ENCODE measurements around the gene HDAC7.
"Not testable (repeated sequence)": the region's sequence is repeated elsewhere in the genome, so short reads cannot be mapped to it uniquely, and the experiment has no call there.

Gene HDAC7

DNA sequence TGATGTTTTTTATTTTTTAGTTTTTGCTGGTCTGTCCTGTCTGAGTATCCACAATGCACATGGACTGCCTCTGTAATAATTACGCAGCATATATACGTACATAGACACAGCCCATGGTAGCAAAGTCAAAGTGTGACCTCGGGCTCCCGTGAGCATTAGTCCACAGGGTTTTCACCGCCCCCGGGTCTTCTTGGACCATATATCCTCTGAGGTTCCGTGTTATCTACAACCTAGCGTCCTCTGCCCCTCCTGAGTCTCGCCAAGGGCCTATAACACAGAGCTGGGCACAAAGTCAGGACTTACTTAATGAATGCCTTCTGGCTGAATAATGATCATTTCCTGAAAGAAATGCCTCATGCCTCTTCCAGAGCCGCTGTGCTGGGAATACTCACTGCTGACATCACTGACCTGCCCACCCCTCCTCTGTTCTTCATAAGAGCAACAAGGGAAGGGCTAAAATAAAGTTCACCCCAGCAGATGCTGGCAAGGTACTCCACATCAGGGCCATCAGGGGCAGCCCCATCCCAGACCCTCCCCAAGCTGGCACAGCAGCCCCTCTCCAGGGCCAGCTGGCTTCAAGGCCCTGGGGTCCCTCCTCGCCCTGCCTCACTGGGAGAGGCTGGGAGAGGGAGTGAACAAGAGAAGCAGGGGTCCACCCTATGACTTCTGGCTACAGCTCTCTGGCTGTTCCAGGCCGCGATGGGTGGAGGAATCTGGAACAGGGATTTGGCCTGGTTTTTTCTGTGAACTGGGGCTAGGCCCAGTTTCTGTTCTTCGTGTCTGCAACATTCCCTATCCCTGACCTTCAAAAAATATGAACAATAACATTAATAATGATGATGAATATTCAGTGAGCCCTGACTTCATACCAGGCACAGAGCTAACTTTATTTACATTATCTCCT lies 7.9 kb downstream of the HDAC7 start:
- no peak for DNase-seq

DNA sequence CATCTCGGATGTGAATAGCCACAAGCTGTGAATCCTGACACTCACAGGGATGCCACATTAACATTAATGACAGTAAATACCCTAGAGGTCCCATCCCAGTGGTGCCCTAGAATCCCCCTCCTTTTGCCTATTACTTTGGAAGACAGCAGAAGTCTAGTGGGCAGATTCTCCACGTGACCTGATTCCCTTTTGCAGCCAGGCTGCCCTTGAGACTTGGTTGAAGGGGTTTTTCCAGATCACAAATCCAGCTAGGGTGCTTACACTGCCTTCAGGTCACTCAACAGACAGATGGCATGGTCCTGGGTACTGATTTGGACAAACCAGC lies 8.7 kb downstream of the HDAC7 start:
- DNase-seq: no peak

DNA sequence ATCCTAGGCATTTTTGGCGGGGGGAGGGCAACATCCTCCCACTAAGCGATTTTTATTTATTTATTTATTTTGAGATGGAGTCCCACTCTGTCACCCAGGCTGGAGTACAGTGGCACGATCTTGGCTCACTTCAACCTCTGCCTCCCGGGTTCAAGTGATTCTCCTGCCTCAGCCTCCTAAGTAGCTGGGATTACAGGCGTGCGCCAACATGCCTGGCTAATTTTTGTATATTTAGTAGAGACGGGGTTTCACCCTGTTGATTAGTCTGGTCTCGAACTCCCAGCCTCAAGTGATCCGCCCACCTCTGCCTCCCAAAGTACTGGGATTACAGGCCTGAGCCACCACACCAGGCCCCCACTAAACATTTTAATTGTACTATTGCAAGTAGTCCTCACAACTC lies 10.2 kb downstream of the HDAC7 start:
- DNase-seq: not testable (repeated sequence)

DNA sequence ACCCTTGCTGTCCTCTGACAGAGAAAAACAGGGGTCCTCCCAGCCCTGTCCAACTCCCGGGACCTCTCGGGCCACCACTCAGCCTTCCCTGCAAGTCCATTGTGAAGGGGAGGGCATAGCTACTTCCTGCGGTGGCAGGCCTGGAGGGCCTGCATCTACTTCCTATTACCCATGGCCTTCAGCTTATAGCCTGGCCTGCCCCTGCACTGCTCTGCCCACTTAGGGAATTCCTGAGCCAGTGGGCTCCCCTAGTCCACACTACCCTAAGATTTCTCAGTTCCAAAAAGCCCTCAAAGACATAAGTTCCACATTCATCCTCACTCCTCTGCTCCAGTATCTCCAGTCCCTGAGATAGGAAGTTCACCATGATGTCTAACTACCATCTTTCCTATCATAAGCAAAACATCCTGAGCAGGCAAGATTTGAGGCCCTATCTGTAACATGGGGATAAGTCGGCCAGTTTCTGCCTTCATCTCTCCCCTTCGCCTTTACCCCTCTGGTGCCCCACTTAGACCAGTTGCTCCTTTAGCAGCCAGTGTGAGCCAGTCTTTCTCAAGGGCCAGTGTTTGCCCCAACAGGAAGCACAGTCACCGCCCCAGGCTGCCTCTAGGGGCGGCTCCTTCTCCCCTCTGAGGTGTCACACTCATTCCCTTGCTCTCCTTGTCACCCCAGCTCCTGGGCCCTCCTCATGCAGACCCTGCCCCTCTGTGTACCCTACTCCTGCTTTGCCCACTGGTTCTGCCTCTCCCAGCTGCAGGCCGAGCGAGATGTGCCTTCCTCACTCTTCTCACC lies 10.9 kb downstream of the HDAC7 start:
- DNase-seq: peak; percentile 83

DNA sequence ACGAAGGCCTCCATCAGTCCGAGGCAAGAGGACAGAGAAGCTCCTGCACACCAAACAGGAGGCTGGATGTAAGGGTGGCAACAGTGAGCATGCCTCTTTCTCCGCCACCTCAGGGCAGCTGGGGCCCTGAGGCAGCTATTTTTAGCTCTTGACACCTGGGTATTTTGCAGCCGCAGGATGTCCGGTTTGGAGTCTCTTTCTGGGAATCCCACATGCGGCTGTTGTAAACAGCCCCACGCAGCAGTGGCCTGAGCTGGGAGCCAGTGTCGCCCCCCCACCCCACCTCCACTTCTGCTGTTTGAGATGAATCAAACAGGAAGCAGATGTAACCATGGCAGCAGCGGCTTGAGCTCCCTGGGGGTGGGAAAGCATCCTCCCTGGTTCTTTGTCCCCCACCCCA lies 11.7 kb downstream of the HDAC7 start:
- peak; percentile 91 for DNase-seq

DNA sequence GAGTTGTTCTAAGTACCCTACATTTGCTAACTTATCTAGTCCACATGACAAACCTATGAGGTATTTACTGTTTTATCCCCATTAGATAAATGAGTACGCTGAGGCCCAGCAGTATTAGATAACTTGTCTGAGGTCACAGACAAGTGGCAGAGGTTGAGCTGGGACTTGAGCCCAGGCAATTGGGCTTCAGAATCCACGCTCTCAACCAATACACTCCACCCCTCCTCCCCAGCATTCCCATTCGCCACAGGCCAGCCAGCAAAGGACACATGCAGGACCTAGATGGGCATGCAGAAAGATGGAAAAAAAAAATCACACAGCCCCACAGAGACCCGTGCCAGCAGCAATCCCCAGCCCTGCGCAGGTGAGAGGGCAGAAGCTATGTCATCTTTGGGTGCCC lies 12.4 kb downstream of the HDAC7 start:
- no peak for DNase-seq

DNA sequence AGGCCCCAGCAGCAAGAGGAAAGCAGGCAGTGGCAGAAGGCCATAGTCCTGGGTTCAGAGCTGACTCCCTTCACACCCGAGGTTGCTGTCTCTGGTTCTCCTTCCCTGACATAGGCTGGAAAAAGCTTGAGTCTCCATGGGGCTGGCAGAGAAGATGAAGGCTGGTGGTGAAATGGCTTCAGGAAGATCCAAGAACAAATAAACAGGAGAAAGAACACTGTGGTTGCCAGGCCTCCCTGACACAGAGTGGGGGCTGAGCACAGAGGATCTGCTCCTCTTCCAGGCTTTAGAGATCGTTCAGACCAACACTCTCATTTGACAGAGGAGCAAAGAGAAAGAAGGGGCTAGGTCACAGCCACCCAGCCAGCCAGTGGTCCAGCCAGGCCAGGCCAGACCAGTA lies 14.3 kb downstream of the HDAC7 start:
- DNase-seq: no peak

DNA sequence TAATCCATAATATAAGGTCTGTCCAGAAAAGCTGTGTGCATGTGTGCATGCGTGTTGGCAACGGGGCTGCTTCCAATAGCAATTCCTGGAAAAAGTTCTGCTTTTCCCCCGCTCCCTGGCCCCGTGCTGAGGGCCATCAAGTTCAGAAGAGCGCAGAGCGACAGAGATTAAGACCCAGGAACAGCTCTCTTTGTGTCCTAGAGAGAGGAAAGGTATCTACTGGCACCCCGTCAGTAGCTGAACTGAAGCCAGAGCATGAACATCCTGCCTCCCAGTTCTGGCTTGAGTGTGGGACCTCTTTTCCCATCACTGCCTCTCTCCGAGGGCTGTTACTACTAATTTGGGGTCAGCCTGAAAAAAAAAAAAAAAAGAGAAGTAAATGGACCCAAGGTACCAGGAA lies 15.5 kb downstream of the HDAC7 start:
- DNase-seq: no peak

DNA sequence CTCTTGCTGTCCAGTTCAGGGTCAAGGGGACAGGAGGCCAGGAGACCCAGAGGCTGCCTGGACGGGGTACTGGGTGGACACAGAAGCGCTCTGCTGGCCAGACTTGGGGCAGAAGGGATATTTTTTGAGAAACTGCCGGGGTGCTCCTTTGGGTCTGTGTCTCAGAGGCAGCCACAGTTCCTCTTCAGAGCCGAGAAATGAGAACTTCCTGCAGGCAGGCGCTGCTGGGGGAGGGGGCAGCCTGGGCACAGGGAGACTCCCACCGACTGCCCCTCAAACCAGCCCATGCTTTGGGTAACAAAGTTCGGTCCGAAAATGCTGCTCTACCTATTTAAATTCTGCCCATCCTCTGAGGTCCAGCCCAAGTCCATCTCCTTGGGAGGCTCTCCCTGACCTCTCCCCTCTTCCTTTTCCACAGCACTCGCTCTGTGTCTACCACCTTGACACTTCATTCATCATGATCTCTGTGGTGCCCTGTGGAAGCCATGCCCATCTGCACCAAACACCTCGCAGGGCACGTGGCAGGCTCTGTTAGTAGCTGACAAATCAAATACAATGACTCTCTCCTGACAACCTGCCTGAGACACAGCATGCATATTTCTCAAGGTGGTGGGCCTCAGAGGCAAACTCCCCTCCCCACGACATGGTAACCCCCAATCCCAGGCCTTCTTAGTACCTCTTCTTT lies 16.4 kb downstream of the HDAC7 start:
- DNase-seq: no peak

DNA sequence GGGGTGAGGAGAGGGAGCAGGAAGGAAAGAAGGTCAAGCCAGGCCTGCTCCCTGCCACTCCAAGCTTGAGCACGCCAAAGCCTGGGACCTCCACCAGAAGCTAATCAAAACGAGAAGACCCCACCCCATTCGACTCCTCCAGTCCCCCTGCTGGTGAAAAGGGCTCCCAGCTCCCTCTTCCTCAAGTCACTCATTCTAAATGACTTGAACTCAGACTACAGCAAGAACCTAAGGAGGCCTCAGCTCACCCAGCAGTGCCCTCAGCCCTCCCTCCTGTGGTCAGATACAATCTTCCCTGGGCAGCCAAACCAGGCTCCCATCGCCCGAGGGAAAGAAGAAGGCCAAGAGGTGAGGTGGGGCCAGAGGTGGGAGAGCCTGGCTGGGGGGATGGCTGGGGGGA lies 17.4 kb downstream of the HDAC7 start:
- no peak for DNase-seq

DNA sequence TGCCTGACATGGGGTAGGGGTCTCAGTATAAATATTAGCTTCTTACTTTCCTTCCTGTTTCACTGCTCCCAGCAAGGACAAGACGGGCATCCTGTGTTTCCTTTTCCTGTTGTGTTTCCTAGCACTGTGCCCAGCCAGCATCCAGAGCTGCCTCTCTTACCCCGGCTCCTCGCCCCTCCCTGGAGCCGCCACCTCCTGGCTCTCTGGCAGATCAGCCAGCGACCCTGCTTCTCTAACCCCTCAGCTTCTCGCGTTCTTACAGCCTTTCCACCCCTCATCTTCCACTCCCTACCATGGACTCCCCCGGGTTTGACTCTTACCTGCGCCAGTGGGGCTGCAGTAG lies 17.8 kb downstream of the HDAC7 start:
- no peak for DNase-seq

DNA sequence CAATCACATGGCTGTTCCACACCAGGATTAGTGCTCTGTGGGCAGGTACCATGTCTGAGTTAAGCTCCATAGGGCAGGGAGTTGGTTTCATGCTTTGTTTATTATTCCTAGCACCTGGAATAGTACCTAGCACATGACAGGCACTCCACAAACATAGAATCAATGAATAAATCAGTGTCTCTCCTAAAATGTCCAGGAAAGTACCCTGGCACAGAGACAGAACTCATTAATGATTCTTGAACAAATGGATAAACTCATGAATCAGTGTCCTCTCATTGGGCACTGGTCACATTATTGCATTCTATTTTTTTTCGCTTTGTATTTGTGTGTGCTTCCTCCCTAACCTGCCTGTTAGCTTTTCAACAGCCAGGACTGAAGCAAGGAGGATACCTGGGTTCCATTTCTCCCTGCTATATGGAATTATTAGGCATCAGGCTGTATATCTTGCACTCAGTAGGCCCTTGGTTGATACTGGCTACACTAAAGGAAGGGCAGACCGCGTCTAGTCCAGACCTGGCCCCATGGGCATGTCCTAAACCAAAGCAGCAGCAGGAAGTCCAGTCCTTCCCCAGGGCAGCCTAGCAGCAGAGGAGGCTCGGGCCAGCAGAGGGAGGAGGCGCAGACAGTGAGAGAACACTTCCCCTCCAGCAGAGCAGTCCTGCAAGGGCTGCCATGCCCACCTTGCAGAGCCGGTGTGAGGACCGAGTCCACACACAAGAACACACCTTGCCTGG lies 18.4 kb downstream of the HDAC7 start:
- DNase-seq: no peak

DNA sequence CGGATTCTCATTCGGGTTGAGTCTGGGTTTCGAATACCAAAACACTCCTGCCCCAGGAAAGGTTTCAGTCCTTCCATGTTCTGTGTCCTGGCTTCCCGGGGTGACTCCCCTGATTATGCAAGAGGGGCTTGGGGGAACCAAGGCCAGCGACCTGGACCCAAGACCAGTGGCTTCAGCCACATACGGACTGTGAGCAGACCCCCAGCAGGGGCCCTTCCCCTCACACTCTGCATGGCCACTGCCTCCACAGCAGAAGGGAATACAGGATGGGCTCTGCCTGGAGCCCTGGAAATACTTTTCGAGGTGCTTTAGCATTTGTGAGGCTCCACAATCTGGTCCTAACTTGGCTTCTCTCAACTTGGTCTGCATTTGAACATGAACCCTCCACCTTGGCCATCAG lies 19.1 kb downstream of the HDAC7 start:
- no peak for DNase-seq

DNA sequence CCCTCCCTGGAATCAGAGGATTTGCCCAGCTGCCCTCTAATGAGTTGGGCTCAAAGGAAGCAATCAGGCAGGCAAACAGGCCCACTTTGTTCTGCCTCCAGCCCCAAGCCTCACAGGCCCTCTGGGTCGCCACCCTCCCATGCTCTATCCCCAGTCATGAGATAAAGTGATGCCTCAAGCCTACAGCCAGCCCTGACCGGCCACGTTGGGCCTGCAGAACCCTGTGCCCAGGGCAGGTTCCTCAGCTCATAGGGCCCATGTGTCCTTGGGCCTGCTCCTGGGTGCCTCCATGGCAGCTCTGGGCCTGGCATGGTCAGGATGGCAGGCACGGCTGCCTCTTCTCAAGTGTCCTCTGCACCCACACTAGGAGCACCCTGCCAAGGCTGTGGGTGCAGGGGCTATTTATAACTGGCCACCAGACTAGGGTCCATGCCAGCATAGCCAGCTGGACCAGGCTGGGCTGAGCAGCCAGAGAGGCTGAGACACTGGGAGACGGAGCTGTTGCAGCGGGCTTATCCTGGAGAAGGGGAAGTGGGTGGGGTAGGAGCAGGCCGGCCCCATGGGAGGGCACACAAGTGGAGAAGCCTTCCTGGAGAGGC lies 20.2 kb downstream of the HDAC7 start:
- DNase-seq: no peak

DNA sequence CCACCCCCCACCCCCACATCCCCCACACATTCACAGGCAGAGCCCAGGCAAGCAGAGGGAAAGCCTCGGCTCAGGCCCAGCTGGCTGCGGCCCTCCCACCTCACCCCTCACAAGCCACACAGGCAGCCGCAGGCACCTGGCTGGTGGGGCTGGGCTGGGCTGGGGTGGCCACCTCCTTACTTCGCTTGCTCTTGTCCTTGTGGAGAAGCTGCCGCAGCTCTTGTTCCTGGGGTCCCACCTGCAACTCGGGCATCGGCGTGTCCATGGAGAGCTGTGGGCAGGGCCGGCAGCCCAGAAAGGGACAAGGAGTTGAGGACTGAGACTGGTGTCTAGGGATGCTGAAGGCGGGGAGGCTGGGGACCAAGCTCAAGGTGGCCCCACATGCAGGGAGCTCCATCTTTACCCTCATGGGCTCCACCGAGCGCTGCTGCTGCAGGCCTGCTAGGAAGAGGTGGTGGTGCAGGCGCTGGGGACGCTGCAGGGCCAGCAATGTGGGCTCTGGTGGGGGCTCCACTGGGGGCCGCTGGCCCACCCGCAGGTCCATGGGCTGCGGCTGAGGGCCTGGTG lies 21.2 kb downstream of the HDAC7 start:
- no peak for DNase-seq

DNA sequence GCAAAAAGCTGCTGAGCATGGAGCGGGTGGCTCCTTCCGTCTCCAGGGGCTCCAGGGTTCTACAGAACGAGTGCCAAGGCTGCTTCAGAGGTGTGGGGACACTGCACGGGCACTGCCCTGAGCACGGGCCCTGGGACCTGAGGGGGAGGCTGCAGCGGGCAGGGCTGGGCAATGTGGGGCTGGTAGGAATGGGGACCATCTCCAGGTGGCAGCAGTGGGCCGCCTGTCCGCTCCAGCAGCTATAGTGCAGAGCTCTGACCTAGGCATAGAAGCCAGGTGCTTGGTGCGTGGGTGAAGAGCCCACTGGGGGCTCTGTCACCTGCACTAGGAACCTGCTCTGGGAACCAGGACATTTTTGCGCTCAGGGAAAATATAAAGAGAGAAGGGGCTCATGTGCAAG lies 22.3 kb downstream of the HDAC7 start:
- DNase-seq: peak; percentile 71

DNA sequence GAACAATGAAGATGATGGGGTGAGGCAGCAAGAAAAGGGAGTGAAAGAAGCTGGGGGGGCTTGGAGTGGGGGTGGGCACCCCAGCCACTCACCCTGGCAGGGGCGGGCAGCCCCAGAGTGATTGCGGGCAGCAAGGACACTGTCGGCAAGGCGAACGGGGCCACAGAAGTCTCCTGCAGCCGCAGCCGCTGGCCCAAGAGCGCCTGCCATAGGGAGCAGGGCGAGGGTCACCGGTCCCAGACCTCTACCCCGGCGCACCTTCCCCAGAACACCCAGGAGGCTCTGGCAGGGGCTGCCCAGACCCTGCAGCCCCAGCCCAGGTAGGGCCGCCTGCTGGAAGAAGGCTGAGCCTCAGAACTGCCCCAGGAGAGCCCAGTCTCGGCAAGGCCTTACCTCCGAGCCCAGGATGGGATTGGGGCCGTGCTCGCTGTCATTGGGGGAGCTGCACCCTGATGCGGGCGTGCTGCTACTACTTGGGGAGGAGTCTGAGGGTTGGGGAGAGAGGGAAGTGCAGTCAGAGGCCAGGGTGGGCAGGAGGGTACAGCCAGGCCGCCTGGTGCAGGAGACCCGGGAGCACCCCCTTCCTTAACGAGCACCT lies 23.8 kb downstream of the HDAC7 start:
- DNase-seq: no peak

DNA sequence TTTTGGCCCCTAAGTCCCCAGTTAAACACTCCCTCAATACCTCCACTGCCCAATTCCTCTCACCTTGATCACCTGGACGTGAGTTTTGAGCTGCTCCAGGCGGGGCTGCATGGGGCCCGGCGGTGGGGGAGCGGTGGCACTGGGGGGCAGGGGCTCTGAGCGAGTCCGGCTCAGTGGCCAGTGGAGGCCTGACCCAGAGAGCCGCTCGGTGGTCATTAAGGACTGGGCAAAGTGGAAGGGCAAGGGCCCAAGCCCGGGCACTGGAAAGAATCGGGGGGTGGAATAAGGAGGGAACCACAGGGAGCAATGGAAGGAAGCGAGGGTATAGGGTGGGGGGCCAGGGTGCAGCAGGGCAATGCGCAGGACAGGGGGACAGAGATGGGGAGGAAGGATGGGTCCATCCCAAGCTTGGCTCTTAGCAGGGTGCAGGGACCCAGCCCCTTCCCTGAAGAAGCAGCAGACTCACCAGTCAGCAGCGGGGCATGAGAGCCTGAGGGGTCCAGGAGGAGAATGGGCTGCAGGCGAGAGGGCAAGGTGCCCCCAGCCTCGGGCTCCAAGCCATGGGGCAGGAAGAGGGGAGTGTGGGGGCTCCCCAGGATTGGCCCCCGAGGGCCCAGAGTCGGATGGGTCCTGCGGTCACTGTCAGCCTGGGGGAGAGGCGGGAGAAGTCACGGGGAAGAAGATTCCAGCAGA lies 24.4 kb downstream of the HDAC7 start:
- no peak for DNase-seq

DNA sequence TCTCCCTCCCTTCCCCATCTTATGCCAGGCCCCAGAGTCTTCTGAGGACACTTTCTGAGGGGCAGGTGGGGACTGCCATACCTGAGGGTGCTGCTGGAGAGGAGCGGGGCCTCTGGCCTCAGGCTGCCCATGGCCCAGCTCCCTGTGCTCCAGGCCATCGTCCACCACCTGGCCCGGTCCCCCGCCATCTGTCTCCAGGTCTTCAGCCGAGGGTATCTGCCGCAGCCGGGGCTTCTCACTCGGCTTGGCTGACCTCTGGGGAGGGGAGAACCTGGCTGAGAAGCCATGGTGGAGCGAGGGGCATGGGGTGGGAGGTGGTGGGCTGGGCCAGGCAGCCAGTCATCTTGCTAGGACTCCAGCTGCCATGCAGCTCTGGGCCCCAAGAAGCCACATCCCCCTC lies 25.0 kb downstream of the HDAC7 start:
- no peak for DNase-seq

DNA sequence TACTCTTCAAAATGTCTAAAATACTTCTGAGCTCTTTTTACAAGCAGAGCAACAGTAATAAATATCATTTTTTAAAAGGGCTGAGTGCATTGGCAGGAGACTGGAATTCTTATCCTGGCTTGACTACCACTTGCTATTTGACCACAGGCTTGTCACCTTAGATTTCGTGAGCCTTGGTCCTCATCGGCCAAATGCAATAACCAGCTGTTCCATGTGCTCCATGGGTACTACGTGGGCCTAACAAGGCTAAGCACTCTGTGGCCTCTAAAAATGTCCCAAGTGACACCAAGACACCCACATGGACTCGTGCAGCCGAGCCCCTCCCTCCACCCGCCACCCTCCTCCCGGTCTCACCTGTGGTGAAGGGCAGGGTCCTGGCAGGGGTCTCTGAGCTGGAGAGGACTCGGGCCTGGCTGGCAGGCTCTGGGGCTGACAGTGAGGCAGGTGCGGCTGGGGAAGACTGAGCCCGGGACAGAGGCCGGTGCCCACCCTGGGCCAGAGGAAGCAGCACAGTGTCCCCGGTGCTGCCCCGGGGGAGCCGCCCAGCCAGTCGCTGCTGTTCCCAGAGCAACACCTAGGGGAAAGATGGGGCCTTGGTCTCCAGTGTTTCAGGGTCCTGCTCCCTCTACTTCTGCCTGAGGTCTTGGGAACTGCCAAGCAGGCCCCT lies 26.6 kb downstream of the HDAC7 start:
- no peak for DNase-seq

DNA sequence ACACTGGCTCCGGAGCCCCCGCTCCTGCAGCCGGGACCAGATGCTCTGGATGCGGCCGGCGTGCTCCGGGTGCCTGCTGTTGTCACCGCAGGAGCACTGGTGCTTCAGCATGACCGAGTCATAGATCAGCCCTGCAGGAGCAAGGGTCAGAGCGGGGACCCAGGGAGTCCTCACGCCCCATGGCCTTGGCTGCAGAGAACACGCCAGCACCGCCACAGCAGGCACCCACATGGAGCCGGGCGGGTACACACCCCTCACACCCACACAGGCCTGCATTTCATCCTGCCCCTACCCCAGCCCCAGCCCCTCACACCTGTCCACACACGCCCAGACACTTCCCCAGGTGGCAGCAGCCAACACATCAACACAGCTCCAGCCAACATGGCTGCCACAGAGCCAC lies 27.8 kb downstream of the HDAC7 start:
- no peak for DNase-seq

Data from activated effector memory CD4-positive, alpha-beta T cell treated with anti-CD3 and anti-CD28 coated beads, Interleukin-2, amount 50 U/mL, for 16 hours (primary cell).